GM06990 (cell line): ENCODE results near the gene DHRS1.
"Not testable (repeated sequence)": the region's sequence is repeated elsewhere in the genome, so short reads cannot be mapped to it uniquely, and the experiment has no call there.

ENCODE experiments used
- DNase-seq: peaks from one replicate; pipeline ENCODE4 v3.0.0-alpha.2; 2011; ENCODE audit not compliant: insufficient read length; ENCODE audit errors: extremely low read depth
- H3K27me3 ChIP-seq: replicated peaks from 2 replicates; pipeline ENCODE4 v1.6.0; 2011; ENCODE audit warnings: low read length; ENCODE audit not compliant: control insufficient read depth, insufficient read depth
- H3K36me3 ChIP-seq: 2 replicates; pipeline ENCODE4 v1.5.1; 2011; ENCODE audit warnings: low read length; ENCODE audit not compliant: control insufficient read depth, insufficient read depth
- H3K4me3 ChIP-seq: replicated peaks from 2 replicates; pipeline ENCODE4 v1.5.1; 2011; ENCODE audit warnings: low read depth, mild to moderate bottlenecking, control low read depth, low read length
- CTCF ChIP-seq: IDR thresholded peaks from 2 replicates; pipeline ENCODE4 v1.5.1; 2011; ENCODE audit warnings: low read length, control low read depth, mild to moderate bottlenecking, inconsistent platforms; ENCODE audit not compliant: insufficient read depth, poor library complexity, severe bottlenecking

DHRS1 gene

GRCh38 chr14:24247422-24247821 lies 52.2 kb downstream of the DHRS1 start:
- Histone ChIP-seq H3K36me3 (no peaks in the 10 kb centered on the region; the same call in 1 of the 2 replicates), H3K4me3 (no peak overlapping the region), H3K27me3 (no peaks in the 10 kb centered on the region)
- TF ChIP-seq CTCF: no peak
- no peak for DNase-seq

GRCh38 chr14:24246765-24247212 lies 52.8 kb downstream of the DHRS1 start:
- peak; percentile 42 for DNase-seq
- H3K36me3 ChIP-seq: no peaks in the 10 kb centered on the region
- H3K27me3 ChIP-seq: no peaks in the 10 kb centered on the region
- no peak for TF ChIP-seq CTCF
- H3K4me3 ChIP-seq: no peak overlapping the region

- not testable (repeated sequence) for H3K27me3 ChIP-seq, DNase-seq, H3K36me3 ChIP-seq, H3K4me3 ChIP-seq
Observed at GRCh38 chr14:24245350-24245749, 54.2 kb downstream of the DHRS1 start.

GRCh38 chr14:24243336-24243836 lies 56.2 kb downstream of the DHRS1 start:
- TF ChIP-seq CTCF: no peak
- peak overlapping the region; percentile 73 for H3K4me3 ChIP-seq
- peak; percentile 52 for DNase-seq
- H3K27me3 ChIP-seq: no peaks in the 10 kb centered on the region
- H3K36me3 ChIP-seq: peaks cover 21% of the 10 kb centered on the region

- peak; percentile 25 for TF ChIP-seq CTCF
- no peaks in the 10 kb centered on the region for H3K27me3 ChIP-seq
- DNase-seq: peak; percentile 96
- peak overlapping the region; percentile 73 for H3K4me3 ChIP-seq
- peaks cover 32% of the 10 kb centered on the region for H3K36me3 ChIP-seq
Observed at GRCh38 chr14:24241829-24242443, 57.6 kb downstream of the DHRS1 start.
